Brain (organoid and tissue), 1 donor: ENCODE results near the gene CACUL1. TPM values are rescaled to one million over a fixed set of nuclear protein-coding genes. Genes with fewer than 3 reads are reported as not detected.

Experiments used
- polyA plus RNA-seq: library from polyadenylated mRNA; stranded (reverse); fragments of 350-450 nt; fragmentation: Illumina TruSeq; extraction: RNeasy Lipid Tissue Mini Kit (QIAGEN cat#74804); gene quantifications from one replicate; pipeline ENCODE4 v1.2.3, GENCODE V29; 2015; ENCODE audit warnings: low read depth, low replicate concordance; ENCODE audit not compliant: insufficient read depth

Gene CACUL1
- polyA plus RNA-seq, 1 donor from 2014 or later: 5.5 TPM

Other genes with a start within 250 kb of the CACUL1 start
- gene PRLHR, start 159.3 kb downstream of the CACUL1 start, polyA plus RNA-seq: not detected